Neural cell (in vitro differentiated cells): ENCODE data around the gene PRAC2.

Experiments used
- POLR2AphosphoS5 ChIP-seq: IDR thresholded peaks from 2 replicates; pipeline ENCODE4 v1.6.1; 2012
- RAD21 ChIP-seq: fragments of 450-650 bp; conservative IDR thresholded peaks from 2 replicates; pipeline ENCODE4 v1.6.1; 2014; ENCODE audit warnings: antibody characterized with exemption, mild to moderate bottlenecking, moderate library complexity
- SMC3 ChIP-seq: fragments of 450-650 bp; conservative IDR thresholded peaks from 2 replicates; pipeline ENCODE4 v1.6.1; 2014; ENCODE audit warnings: antibody characterized with exemption, mild to moderate bottlenecking, moderate library complexity; ENCODE audit not compliant: poor library complexity
- TAF1 ChIP-seq: IDR thresholded peaks from 2 replicates; pipeline ENCODE4 v1.6.1; 2012; ENCODE audit warnings: low read depth
- TF ChIP-seq, protein P1 (sequence below): fragments of 450-650 bp; IDR thresholded peaks from 2 replicates; pipeline ENCODE4 v1.5.1; 2014; ENCODE audit warnings: antibody characterized with exemption, mild to moderate bottlenecking, moderate library complexity; ENCODE audit not compliant: poor library complexity, severe bottlenecking

DNA sequence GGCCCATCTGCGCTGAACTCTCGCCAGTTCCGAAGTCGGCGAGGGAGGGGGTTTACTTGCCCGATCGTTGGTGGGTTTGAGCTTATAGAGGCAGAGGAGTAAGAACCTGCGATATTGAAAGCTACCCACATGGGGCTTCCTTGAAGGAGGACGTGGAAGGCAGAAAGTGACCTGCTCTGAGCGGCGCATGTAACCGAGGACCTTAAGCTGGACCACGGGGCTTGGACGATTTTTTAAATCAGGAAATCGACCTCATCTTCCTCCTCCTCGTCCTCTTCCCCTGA, 2.0 kb downstream of the PRAC2 start:
- TF ChIP-seq SMC3 (no peak), RAD21 (no peak), POLR2AphosphoS5 (no peak), TAF1 (no peak)
- TF ChIP-seq, protein P1, sequence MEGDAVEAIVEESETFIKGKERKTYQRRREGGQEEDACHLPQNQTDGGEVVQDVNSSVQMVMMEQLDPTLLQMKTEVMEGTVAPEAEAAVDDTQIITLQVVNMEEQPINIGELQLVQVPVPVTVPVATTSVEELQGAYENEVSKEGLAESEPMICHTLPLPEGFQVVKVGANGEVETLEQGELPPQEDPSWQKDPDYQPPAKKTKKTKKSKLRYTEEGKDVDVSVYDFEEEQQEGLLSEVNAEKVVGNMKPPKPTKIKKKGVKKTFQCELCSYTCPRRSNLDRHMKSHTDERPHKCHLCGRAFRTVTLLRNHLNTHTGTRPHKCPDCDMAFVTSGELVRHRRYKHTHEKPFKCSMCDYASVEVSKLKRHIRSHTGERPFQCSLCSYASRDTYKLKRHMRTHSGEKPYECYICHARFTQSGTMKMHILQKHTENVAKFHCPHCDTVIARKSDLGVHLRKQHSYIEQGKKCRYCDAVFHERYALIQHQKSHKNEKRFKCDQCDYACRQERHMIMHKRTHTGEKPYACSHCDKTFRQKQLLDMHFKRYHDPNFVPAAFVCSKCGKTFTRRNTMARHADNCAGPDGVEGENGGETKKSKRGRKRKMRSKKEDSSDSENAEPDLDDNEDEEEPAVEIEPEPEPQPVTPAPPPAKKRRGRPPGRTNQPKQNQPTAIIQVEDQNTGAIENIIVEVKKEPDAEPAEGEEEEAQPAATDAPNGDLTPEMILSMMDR = no peak
